Measurements from ENCODE around the gene CDC42. TPM values are rescaled to one million over a fixed set of nuclear protein-coding genes. Genes with fewer than 3 reads are reported as not detected.

CDC42 gene
- total and polyA plus RNA-seq, 2 experiments from 2014 or later = 119 to 184 TPM

DNA sequence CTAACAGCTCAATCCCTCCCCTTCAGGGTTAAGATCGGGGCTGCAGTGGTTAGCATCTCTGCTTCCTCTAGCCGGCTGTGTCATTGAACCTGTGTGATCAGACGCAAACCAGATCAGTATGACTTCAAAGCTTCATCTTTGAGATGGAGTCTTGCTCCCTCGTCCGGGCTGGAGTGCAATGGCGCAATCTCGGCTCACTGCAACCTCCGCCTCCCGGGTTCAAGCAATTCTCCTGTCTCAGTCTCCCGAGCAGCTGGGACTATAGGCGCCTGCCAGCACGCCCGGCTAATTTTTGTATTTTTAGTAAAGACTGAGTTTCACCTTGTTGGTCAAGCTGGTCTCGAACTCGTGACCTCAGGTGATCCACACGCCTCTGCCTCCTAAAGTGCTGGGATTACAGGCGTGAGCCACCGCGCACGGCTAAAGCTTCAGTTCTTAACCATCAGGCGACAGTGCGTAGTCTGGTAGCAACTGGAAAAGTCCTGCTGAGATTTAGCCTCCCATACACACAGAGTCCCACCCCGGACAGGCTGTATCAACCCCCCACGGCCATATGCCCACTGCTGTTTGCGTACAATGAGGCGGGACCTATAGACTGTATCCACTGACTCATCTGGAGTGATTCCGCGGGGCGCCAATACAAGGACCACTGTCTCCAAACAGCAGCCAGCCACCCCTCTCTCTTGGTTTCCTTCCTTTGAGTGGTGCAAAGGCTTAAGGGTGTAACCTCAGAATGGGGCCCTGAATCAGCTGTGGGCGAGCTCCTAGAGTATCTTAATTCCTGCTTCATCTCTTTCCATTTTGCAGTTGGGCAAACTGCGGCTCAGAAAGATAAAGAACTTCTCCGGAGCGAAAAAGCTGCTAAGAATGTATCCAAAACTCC is 27.8 kb upstream of the CDC42 start:
- Histone ChIP-seq H3F3A (replicated peaks; ENCODE audit: low read depth) (peaks cover 16% of the 10 kb centered on the region), H4K20me1 (replicated peaks; ENCODE audit: insufficient read depth) (no peaks in the 10 kb centered on the region), H3K4me3 (peak overlapping the region; percentile 81), H2AFZ (peak overlapping the region; percentile 77), H3K79me2 (replicated peaks; ENCODE audit: insufficient read depth) (peaks cover 17% of the 10 kb centered on the region), H3K27me3 (ENCODE audit: insufficient read depth) (no peaks in the 10 kb centered on the region), H3K4me1 (ENCODE audit: insufficient read depth) (peaks cover 13% of the 10 kb centered on the region), H3K36me3 (ENCODE audit: insufficient read depth) (no peaks in the 10 kb centered on the region), H3K4me2 (peak overlapping the region; percentile 70), H3K9me2 (ENCODE audit: insufficient read depth) (no peaks in the 10 kb centered on the region), H3K27ac (ENCODE audit: low read depth) (peak overlapping the region; percentile 76)
- TF ChIP-seq POLR2AphosphoS5 (IDR thresholded peaks at IDR 0.05; ENCODE audit: low read depth) = no peak
- TF ChIP-seq NANOG (IDR thresholded peaks at IDR 0.05; ENCODE audit: borderline replicate concordance) = no peak
- no peak for TF ChIP-seq STAT1 (IDR thresholded peaks at IDR 0.05; ENCODE audit: unreplicated experiment)
- TF ChIP-seq, protein P1, sequence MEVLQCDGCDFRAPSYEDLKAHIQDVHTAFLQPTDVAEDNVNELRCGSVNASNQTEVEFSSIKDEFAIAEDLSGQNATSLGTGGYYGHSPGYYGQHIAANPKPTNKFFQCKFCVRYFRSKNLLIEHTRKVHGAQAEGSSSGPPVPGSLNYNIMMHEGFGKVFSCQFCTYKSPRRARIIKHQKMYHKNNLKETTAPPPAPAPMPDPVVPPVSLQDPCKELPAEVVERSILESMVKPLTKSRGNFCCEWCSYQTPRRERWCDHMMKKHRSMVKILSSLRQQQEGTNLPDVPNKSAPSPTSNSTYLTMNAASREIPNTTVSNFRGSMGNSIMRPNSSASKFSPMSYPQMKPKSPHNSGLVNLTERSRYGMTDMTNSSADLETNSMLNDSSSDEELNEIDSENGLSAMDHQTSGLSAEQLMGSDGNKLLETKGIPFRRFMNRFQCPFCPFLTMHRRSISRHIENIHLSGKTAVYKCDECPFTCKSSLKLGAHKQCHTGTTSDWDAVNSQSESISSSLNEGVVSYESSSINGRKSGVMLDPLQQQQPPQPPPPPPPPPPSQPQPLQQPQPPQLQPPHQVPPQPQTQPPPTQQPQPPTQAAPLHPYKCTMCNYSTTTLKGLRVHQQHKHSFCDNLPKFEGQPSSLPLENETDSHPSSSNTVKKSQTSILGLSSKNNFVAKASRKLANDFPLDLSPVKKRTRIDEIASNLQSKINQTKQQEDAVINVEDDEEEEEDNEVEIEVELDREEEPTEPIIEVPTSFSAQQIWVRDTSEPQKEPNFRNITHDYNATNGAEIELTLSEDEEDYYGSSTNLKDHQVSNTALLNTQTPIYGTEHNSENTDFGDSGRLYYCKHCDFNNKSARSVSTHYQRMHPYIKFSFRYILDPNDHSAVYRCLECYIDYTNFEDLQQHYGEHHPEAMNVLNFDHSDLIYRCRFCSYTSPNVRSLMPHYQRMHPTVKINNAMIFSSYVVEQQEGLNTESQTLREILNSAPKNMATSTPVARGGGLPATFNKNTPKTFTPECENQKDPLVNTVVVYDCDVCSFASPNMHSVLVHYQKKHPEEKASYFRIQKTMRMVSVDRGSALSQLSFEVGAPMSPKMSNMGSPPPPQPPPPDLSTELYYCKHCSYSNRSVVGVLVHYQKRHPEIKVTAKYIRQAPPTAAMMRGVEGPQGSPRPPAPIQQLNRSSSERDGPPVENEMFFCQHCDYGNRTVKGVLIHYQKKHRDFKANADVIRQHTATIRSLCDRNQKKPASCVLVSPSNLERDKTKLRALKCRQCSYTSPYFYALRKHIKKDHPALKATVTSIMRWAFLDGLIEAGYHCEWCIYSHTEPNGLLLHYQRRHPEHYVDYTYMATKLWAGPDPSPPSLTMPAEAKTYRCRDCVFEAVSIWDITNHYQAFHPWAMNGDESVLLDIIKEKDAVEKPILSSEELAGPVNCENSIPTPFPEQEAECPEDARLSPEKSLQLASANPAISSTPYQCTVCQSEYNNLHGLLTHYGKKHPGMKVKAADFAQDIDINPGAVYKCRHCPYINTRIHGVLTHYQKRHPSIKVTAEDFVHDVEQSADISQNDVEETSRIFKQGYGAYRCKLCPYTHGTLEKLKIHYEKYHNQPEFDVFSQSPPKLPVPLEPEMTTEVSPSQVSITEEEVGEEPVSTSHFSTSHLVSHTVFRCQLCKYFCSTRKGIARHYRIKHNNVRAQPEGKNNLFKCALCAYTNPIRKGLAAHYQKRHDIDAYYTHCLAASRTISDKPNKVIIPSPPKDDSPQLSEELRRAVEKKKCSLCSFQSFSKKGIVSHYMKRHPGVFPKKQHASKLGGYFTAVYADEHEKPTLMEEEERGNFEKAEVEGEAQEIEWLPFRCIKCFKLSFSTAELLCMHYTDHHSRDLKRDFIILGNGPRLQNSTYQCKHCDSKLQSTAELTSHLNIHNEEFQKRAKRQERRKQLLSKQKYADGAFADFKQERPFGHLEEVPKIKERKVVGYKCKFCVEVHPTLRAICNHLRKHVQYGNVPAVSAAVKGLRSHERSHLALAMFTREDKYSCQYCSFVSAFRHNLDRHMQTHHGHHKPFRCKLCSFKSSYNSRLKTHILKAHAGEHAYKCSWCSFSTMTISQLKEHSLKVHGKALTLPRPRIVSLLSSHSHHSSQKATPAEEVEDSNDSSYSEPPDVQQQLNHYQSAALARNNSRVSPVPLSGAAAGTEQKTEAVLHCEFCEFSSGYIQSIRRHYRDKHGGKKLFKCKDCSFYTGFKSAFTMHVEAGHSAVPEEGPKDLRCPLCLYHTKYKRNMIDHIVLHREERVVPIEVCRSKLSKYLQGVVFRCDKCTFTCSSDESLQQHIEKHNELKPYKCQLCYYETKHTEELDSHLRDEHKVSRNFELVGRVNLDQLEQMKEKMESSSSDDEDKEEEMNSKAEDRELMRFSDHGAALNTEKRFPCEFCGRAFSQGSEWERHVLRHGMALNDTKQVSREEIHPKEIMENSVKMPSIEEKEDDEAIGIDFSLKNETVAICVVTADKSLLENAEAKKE (CRISPR knock-in tag; IDR thresholded peaks at IDR 0.05) = no peak
- no peak for TF ChIP-seq ZNF331 (CRISPR knock-in tag; IDR thresholded peaks at IDR 0.05; ENCODE audit: low read depth)
- TF ChIP-seq ZNF114 (CRISPR knock-in tag; IDR thresholded peaks at IDR 0.05) = no peak
- no peak for TF ChIP-seq EZH2phosphoT487 (IDR thresholded peaks at IDR 0.05; ENCODE audit: unreplicated experiment)
- TF ChIP-seq, protein P2, sequence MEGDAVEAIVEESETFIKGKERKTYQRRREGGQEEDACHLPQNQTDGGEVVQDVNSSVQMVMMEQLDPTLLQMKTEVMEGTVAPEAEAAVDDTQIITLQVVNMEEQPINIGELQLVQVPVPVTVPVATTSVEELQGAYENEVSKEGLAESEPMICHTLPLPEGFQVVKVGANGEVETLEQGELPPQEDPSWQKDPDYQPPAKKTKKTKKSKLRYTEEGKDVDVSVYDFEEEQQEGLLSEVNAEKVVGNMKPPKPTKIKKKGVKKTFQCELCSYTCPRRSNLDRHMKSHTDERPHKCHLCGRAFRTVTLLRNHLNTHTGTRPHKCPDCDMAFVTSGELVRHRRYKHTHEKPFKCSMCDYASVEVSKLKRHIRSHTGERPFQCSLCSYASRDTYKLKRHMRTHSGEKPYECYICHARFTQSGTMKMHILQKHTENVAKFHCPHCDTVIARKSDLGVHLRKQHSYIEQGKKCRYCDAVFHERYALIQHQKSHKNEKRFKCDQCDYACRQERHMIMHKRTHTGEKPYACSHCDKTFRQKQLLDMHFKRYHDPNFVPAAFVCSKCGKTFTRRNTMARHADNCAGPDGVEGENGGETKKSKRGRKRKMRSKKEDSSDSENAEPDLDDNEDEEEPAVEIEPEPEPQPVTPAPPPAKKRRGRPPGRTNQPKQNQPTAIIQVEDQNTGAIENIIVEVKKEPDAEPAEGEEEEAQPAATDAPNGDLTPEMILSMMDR (conservative IDR thresholded peaks at IDR 0.05; ENCODE audit: low read depth in 2 of 2) = no peak
- H3K4me1 Mint-ChIP-seq = peaks cover 19% of the 10 kb centered on the region
- peaks cover 18% of the 10 kb centered on the region for H3K27me3 Mint-ChIP-seq (ENCODE audit: insufficient read depth, low read depth, poor library complexity)
- ATAC-seq (peak; percentile 69), DNase-seq (ENCODE audit: low spot score) (peak; percentile 81)
- H3K36me3 Mint-ChIP-seq (ENCODE audit: low read depth) = peaks cover 5% of the 10 kb centered on the region; the same call in 1 of the 3 replicates
- peak overlapping the region; percentile 88 for H3K4me3 Mint-ChIP-seq
- no peaks in the 10 kb centered on the region for H3K9me3 Mint-ChIP-seq
- peak overlapping the region; percentile 93 for H3K27ac Mint-ChIP-seq
